KOPT-K1 (cell line): ENCODE measurements around the gene UGGT2.
"Not testable (repeated sequence)": the region's sequence is repeated elsewhere in the genome, so short reads cannot be mapped to it uniquely, and the experiment has no call there.

ENCODE experiments used
- H3K27ac ChIP-seq: fragments of 200-600 bp; sonication (generic); 2 replicates; pipeline ENCODE4 v1.5.1; 2016; ENCODE audit warnings: antibody characterized with exemption, mild to moderate bottlenecking, low read depth, low read length; ENCODE audit not compliant: poor library complexity, severe bottlenecking
- H3K36me3 ChIP-seq: fragments of 200-600 bp; sonication (generic); 2 replicates; pipeline ENCODE4 v1.5.1; 2017; ENCODE audit warnings: antibody characterized with exemption, mild to moderate bottlenecking, low read length, moderate library complexity; ENCODE audit not compliant: insufficient read depth
- H3K9me3 ChIP-seq: fragments of 200-600 bp; sonication (generic); 2 replicates; pipeline ENCODE4 v1.5.1; 2017; ENCODE audit warnings: antibody characterized with exemption, low read length, mild to moderate bottlenecking; ENCODE audit not compliant: insufficient read depth, poor library complexity, severe bottlenecking

Gene UGGT2

GRCh38 chr13:95791084-95791722, 262.0 kb downstream of the UGGT2 start:
- H3K9me3 ChIP-seq = no peaks in the 10 kb centered on the region
- H3K36me3 ChIP-seq = peaks cover 72% of the 10 kb centered on the region
- no peak overlapping the region for H3K27ac ChIP-seq

GRCh38 chr13:95789315-95789714, 263.9 kb downstream of the UGGT2 start:
- not testable (repeated sequence) for H3K9me3 ChIP-seq, H3K27ac ChIP-seq
- H3K36me3 ChIP-seq = peaks cover 72% of the 10 kb centered on the region

- Histone ChIP-seq H3K27ac (no peak overlapping the region), H3K36me3 (peaks cover 63% of the 10 kb centered on the region), H3K9me3 (no peaks in the 10 kb centered on the region)
Measured at GRCh38 chr13:95788100-95788463, 265.1 kb downstream of the UGGT2 start.

GRCh38 chr13:95787356-95788099, 265.7 kb downstream of the UGGT2 start:
- no peak overlapping the region for H3K27ac ChIP-seq

GRCh38 chr13:95784900-95785290, 268.3 kb downstream of the UGGT2 start:
- Histone ChIP-seq H3K27ac (no peak overlapping the region), H3K9me3 (no peaks in the 10 kb centered on the region), H3K36me3 (peaks cover 45% of the 10 kb centered on the region)

More at GRCh38 chr13:95787356-95788099, 265.7 kb downstream of the UGGT2 start:
- Histone ChIP-seq H3K36me3 (peaks cover 57% of the 10 kb centered on the region), H3K9me3 (no peaks in the 10 kb centered on the region)

GRCh38 chr13:95784161-95784899, 268.9 kb downstream of the UGGT2 start:
- Histone ChIP-seq H3K9me3 (no peaks in the 10 kb centered on the region), H3K27ac (no peak overlapping the region), H3K36me3 (peaks cover 47% of the 10 kb centered on the region)

GRCh38 chr13:95783747-95784146, 269.5 kb downstream of the UGGT2 start:
- Histone ChIP-seq H3K9me3 (no peaks in the 10 kb centered on the region), H3K36me3 (peaks cover 41% of the 10 kb centered on the region), H3K27ac (no peak overlapping the region)

GRCh38 chr13:95781940-95782339, 271.3 kb downstream of the UGGT2 start:
- H3K36me3 ChIP-seq = peaks cover 33% of the 10 kb centered on the region
- not testable (repeated sequence) for H3K27ac ChIP-seq, H3K9me3 ChIP-seq

- peaks cover 38% of the 10 kb centered on the region for H3K36me3 ChIP-seq
- no peak overlapping the region for H3K27ac ChIP-seq
- H3K9me3 ChIP-seq = no peaks in the 10 kb centered on the region
Measured at GRCh38 chr13:95781016-95781415, 272.2 kb downstream of the UGGT2 start.

- no peak overlapping the region for H3K27ac ChIP-seq
- no peaks in the 10 kb centered on the region for H3K9me3 ChIP-seq
- peaks cover 35% of the 10 kb centered on the region for H3K36me3 ChIP-seq
Measured at GRCh38 chr13:95779522-95779921, 273.7 kb downstream of the UGGT2 start.

GRCh38 chr13:95771905-95772304, 281.3 kb downstream of the UGGT2 start:
- H3K27ac ChIP-seq = no peak overlapping the region
- no peaks in the 10 kb centered on the region for H3K9me3 ChIP-seq
- H3K36me3 ChIP-seq = peaks cover 36% of the 10 kb centered on the region

GRCh38 chr13:95763601-95764000, 289.6 kb downstream of the UGGT2 start:
- Histone ChIP-seq H3K27ac (no peak overlapping the region), H3K9me3 (no peaks in the 10 kb centered on the region), H3K36me3 (peaks cover 69% of the 10 kb centered on the region)

- H3K27ac ChIP-seq, H3K9me3 ChIP-seq: not testable (repeated sequence)
- H3K36me3 ChIP-seq = peaks cover 63% of the 10 kb centered on the region
Measured at GRCh38 chr13:95762626-95763025, 290.6 kb downstream of the UGGT2 start.

- peaks cover 6% of the 10 kb centered on the region for H3K9me3 ChIP-seq
Measured at GRCh38 chr13:95756072-95756471, 297.1 kb downstream of the UGGT2 start.

GRCh38 chr13:95754069-95754468, 299.1 kb downstream of the UGGT2 start:
- no peak overlapping the region for H3K27ac ChIP-seq
- peaks cover 6% of the 10 kb centered on the region for H3K9me3 ChIP-seq
- H3K36me3 ChIP-seq = peaks cover 4% of the 10 kb centered on the region; the same call in 1 of the 2 replicates

More at GRCh38 chr13:95756072-95756471, 297.1 kb downstream of the UGGT2 start:
- Histone ChIP-seq H3K36me3 (peaks cover 15% of the 10 kb centered on the region), H3K27ac (no peak overlapping the region)
